Cardiac fibroblast (primary cell): ENCODE results near the gene NR5A1.

Experiments
- DNase-seq, 2 donors: peaks; one replicate each; pipeline versions ENCODE4 v3.0.0 to v3.0.0-alpha.2; 2010; ENCODE audit warnings: low read depth in 2 of 2
- H3K4me3 ChIP-seq, 2 donors: replicated peaks in 1 of 2; 1 replicate in 1 of 2; 2 replicates in 1 of 2; pipeline ENCODE4 v1.5.1; 2011; ENCODE audit warnings: low read depth in 2 of 2, low read length in 2 of 2, mild to moderate bottlenecking in 2 of 2, moderate library complexity in 1 of 2
- CTCF ChIP-seq: IDR thresholded peaks from one replicate; pipeline ENCODE4 v1.5.1; 2011; ENCODE audit warnings: low read depth, mild to moderate bottlenecking, low read length, inconsistent platforms

Gene NR5A1

GRCh38 chr9:124530246-124530645 lies 23.0 kb upstream of the NR5A1 start:
- no peak for TF ChIP-seq CTCF
- no peak for DNase-seq
- no peak overlapping the region for H3K4me3 ChIP-seq

- no peak for TF ChIP-seq CTCF
- DNase-seq: no peak
- H3K4me3 ChIP-seq: no peak overlapping the region
Measured at GRCh38 chr9:124527781-124528180, 20.6 kb upstream of the NR5A1 start.

GRCh38 chr9:124526174-124526573 lies 19.0 kb upstream of the NR5A1 start:
- no peak overlapping the region for H3K4me3 ChIP-seq
- DNase-seq: no peak

GRCh38 chr9:124522121-124523098 lies 15.2 kb upstream of the NR5A1 start:
- no peak for TF ChIP-seq CTCF
- DNase-seq: no peak
- no peak overlapping the region for H3K4me3 ChIP-seq

More at GRCh38 chr9:124526174-124526573, 19.0 kb upstream of the NR5A1 start:
- no peak for TF ChIP-seq CTCF

GRCh38 chr9:124521142-124521541 lies 13.9 kb upstream of the NR5A1 start:
- no peak for DNase-seq

GRCh38 chr9:124520206-124520596 lies 13.0 kb upstream of the NR5A1 start:
- DNase-seq: no peak
- no peak for TF ChIP-seq CTCF
- H3K4me3 ChIP-seq: no peak overlapping the region

More at GRCh38 chr9:124521142-124521541, 13.9 kb upstream of the NR5A1 start:
- no peak for TF ChIP-seq CTCF
- H3K4me3 ChIP-seq: no peak overlapping the region
